IPS-11a (cell line): ENCODE measurements around the gene PIMREG.
A peak's percentile ranks its signal among the peaks of the same experiment; 100 is the strongest.

Source experiments
- H3K4me3 ChIP-seq: one replicate; pipeline ENCODE4 v1.5.1; 2013; ENCODE audit warnings: low read depth, low read length, control low read depth

Gene PIMREG

DNA sequence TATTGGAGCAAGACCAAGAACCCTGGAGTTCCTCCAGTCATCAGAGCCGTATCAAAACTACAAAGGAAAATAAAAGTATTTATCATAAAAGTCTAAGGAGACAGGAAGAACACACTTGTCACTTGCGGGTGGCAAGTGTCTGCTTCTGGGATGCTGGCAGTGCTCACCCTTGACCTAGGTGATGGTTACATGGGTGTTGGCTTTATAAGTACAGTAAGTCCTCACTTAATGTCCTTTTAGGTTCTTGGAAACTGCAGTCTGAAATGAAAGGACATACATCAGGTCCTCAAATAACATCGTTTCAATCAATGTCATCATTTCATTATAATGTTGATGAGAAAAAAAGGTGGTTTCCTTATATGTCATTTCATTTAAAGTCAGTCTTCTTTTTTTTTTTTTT is 6.3 kb upstream of the PIMREG start:
- H3K4me3 ChIP-seq: no peak overlapping the region

DNA sequence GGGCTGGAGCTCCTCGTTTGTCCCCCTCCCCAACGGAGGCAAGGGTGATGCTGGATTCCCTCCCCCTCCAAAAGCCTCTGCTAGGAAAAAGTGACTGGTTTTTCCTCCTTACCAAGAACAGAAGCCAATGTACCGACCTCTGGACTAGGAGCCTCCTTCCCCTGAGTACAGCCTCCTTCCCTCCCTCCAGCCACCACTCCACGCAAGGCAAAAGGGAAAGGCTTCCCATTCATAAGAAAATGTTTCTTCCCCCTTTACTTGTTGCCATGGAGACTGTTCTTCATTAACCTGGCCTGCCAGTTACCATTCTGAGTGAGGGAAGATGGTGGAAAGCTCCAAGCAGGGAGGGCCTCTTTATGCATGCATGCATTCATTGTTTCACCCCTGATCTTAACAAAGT is 4.3 kb upstream of the PIMREG start:
- no peak overlapping the region for H3K4me3 ChIP-seq

DNA sequence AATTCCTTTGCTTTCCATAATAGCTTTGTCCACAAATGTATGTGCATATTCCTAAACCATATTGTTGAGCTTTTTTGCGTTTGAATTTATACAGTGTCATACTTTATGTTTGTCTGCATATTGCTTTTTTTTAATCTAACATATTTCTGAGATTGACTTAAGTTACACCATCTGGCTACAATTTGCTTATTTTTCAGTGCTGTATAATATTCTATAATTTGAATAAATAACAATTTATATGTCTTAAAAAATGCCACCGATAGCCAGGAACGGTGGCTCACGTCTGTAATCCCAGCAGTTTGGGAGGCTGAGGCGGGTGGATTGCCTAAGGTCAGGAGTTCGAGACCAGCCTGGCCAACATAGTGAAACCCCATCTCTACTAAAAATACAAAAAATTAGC is 1.5 kb upstream of the PIMREG start:
- H3K4me3 ChIP-seq: no peak overlapping the region

DNA sequence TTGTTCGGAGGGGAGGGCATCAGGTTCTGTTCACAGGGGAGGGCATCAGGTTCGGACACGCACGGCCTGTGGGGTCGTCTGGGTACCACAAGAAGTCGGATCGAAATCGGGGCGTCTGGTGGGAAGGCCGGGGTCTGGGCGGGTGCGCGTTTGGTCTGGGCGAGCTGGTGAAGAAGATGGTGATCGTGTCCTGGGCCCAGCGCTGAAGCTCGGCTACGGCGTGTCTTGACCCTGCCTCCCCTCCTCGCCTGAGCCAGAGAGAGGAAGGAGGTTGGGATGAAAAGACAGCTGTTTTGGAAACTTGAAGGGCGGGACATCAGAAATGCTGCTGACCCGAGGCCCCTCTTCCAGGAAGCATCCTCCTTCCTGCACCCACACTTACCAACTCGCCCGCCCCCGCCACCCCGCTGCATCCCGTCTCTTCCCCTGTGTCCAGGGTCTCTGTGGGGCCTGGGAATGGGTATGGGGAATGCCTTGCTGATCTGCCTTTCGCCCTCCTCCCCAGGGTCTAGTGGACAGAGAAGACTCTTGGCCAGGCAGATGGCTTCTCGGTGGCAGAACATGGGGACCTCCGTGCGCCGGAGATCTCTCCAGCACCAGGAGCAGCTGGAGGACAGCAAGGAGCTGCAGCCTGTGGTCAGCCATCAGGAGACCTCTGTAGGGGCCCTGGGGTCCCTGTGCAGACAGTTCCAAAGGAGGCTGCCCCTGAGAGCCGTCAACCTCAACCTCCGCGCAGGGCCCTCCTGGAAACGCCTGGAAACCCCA is 498 bp downstream of the PIMREG start:
- peak overlapping the region; percentile 83 for H3K4me3 ChIP-seq

DNA sequence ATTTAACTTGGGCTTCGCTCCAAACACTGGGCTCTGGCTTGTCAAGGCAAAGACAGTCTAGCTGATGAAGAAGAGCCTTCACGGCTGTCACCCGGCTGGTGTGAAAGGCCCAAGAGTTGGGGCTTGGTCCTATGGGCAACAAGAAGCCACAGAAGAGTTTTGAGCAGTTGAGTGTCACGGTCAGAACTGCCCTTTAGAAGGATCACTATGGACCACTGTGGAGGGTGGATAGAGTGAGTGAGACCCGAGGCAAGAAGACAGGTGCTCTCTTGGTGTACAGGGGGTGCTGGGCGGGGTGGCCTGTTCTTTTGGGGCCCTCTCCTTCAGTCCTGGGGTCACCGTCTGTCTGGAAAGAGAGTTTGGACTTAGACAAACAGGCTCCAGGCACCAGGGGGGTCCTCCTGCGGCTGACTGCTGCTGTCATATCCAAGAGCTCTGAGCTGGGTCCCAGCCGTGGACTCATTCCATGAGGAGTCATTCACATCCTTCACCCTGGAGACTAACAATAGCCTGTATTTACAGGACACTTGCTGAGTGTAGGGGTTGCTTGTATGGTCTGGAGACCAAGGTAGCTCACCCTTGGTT is 2.4 kb downstream of the PIMREG start:
- no peak overlapping the region for H3K4me3 ChIP-seq

DNA sequence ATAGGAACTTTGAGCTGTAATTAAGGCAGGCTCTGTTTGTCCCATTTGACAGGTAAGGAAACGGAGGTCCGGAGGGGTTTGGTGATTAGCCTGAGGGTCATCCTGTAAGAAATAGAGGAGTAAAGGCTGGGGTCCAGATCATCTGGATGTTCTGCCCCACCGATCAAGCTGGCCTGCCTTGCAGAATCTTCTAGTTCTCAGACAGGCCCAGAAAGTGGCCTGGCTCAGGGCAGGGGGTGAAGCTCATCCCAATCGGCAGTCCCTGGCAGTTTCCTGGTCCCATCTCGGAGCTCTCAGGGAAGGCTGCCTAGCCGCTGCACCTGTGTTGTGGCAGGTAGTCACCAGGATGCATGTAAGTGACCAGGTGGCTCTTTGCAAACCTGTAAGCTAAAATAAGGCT is 4.2 kb downstream of the PIMREG start:
- no peak overlapping the region for H3K4me3 ChIP-seq

DNA sequence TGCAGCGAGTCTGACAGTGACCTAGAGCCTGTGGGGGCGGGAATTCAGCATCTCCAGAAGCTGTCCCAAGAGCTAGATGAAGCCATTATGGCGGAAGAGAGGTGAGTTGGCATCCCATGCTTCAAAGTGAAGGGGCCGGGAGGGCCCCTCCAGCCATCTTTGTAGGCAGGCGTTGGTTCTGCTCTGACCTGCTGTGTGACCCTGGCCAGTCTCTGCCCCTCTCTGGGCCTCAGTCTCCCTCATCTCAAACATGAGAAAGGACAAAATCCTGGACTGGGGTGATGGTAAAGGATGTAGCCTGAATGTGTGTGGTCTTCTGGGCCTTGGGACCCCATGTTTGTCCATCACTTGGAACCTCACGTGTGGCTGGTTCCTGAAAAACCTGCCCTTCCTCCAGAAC is 5.1 kb downstream of the PIMREG start:
- no peak overlapping the region for H3K4me3 ChIP-seq

DNA sequence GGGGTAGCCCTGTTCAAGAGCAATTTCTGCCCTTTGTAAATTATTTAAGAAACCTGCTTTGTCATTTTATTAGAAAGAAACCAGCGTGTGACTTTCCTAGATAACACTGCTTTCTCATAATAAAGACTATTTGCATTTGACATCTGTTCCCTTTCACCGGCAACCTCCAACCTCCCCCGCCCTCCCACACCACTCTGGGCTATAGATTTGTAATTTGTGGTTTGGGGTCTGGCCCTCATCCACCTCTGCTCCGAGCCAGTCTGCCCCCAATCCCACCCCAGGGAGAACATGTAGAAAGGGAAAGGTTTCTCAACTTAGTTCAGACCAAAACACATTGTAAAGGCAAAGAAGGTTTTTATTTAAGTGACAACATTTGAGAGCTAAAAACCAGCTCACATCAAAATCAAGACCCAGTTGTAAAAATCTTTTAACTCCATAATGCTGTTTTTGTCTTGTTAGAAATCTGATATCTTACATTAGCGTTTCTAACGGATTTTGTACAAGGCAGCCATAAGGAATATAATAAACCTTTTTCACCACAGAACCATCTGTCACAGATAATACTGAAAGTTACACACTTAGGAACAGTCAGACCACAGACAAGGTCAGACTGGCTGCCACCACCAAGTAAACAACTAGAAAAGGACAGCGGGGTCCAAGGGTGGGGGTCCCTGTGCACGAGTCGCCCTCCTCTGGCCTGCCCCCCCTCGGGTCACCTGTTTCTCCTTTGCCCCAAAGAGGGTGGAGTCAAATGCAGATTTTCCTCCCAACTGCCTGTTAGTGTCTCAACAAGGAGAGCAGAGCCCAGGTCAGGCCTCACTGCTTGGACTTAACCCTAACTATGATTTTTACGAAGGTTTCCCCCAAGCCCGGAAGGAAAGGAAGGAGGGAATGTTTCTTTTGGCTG is 6.9 kb downstream of the PIMREG start:
- no peak overlapping the region for H3K4me3 ChIP-seq

DNA sequence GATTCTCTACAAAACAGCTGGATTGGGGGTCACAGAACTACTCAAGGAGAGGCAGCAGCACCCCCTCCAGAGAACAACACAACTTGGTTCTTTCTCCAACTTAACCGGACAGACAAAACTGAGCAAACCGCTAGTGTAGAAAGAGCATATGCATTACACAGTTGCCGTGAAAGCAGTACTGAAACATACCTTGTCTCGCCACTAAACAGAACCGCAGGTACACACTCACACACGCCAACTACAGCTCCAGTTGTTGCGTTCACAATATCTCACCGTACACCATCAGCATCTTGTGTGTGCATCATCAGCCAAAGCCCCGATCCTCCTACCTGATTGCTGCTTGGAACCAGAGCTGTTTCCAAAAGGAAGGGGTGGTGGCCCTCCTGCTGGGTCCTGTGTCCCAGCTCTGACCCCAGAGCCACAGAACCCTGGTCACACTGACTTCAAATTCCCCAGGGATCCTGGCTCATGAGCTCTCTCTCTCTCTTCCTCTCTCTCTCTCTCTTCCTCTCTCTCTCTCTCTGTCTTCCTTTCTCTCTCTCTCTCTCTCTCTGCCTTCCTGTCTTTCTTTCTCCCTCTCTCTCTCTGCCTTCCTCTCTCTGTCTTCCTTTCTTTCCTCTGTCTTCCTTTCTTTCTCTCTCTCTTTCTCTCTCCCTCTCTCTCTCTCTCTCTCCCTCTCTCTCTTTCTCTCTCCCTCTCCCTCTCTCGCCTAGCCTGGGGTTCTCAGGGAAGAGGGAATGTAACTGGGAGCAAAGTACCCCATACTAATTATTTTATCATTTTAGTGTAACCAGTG is 8.4 kb downstream of the PIMREG start:
- no peak overlapping the region for H3K4me3 ChIP-seq

DNA sequence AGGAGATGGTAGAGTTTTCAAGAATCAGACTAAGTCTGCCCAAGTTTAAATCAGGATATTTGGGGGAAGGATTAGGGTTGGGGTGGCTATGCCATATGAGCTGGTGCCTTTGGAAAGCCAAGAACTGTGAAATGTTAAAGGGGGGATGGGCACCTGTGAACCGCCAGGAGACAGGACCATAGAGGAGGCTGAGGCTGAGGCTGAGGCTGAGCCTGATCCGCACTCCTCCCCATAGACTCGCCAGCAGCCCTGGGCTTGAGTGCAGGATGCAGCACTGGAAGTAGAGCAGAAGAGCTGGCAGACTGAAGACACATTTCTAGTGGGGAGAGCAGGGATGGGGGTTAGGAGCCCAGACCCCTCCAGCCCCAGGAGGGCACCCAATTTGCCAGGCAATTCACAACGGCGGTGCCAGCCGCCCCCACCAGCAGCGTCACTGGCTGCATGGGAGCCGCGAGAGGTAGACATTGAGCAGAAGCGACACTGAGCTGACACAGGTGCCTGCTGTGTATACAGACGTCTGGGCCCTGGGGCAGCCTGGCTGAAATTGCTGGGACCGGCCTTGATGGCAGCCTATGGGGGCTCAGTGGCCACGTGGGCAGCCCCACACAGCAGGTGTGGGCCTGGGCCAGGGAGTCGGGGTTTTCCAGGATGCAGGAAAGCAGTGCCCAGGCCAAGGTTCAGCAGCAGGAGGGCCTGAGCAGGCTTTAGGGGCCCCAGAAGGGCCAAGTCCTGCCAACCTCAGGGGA is 9.2 kb downstream of the PIMREG start:
- H3K4me3 ChIP-seq: no peak overlapping the region

DNA sequence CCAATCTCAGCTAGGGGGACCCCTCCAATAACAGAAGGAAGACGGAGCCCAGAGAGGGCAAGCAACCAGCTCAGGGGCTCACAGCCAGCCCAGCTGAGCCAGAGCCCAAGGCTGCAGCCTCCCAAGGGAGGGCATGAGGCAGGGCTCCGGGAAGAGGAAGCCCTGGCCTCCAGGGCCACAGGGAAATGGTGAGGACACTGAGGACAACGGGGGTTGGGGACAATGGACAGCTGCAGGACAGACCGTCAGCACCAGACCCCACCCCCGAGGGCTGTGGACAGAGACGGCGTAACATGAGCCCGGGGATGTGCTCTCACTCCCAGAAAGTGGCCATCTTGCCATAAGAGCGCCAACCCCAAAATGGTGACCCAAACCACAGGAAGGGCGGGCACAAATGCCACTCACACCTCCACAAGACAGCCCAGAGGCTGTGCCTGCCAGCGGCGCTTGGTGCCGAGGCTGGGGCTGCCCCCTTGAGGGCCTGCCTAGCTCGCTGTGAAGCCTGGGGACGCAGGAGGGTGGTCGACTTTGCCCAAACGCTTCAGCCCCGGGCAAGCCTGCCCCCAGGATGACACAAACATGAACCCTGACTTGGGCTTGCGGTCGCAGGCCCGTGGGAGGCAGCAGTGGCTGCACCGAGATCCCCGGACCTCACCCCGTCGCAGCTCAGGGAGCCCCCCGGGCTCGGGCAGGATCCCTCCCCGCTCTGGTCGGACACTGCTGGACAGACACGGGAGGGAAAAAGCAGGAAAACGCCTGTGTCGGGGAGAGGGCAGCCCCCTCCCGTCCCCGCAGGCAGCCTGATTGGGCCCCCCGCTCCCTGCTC is 10.5 kb downstream of the PIMREG start:
- H3K4me3 ChIP-seq: peak overlapping the region; percentile 28

DNA sequence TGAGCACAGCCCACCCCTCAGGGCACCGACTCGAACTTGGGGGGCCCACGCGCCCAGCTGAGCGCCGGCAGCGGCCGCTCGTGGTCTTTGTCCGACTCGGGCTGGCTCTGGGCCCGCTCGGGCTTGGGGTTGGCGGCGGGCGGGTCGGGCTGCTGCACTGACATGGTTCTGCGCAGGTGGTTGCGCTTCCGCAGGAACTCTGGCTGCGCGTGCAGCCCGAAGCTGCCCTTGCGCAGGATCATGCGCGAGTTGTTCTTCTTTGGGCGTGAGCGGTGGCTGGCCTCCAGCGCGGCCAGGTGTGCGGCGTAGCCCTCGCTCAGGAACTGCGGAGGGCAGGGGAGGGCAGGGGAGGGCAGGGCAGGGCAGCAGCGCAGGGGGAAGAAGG is 11.1 kb downstream of the PIMREG start:
- peak overlapping the region; percentile 28 for H3K4me3 ChIP-seq

DNA sequence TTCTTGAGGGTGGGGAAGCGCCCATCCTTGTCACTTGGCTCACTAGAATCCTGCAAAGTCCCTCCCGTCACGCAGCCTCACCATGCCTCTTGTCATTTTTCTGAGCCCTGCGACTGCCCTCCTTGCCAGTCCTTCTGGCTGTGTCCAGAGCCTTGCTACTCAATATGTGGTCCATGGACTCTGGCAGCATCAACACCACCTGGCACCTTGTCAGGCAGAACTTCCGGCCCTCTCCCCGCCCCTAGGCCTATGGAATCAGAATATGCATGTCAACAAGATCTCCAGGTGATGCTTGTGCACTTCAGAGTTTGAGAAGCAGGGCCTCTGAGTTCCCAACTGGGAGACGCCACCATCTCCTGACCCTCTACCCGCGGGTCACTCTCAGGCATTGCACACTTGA is 12.1 kb downstream of the PIMREG start:
- no peak overlapping the region for H3K4me3 ChIP-seq

DNA sequence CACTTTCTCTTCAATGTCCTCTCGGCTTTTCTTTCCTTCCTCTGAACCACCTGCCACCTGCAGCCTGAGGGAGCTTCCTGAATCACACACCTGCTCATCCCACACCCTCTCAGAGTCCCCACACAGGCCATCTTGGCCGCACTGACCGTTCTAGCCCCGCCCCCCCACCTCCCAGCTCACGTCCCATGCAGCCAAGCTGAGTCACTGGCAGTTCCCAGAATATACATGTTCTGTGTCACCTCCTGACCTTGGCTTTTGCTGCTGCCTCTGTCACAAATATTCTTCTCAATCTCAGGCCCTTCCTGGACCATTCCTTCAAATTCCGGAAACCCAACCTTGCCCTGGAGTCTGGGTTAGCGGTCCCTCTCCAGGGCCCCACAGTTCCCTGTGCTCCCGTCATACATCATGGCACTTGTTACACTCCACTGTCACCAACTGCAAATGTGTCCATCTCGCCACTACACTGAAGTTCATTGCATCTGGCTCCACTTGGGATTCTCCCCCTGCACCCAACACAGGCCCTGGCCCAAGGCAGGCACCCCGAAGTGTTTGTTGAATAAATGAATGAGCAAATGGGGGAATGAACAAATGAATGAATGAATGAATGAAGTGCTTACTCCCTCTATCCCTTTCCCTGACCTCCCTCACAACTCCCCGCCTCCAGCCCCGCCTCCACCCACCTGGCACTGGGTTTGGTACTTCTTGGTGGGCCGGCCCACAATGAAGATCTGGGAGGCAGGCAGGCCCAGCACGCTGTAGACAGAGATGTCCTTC is 12.8 kb downstream of the PIMREG start:
- H3K4me3 ChIP-seq: no peak overlapping the region

DNA sequence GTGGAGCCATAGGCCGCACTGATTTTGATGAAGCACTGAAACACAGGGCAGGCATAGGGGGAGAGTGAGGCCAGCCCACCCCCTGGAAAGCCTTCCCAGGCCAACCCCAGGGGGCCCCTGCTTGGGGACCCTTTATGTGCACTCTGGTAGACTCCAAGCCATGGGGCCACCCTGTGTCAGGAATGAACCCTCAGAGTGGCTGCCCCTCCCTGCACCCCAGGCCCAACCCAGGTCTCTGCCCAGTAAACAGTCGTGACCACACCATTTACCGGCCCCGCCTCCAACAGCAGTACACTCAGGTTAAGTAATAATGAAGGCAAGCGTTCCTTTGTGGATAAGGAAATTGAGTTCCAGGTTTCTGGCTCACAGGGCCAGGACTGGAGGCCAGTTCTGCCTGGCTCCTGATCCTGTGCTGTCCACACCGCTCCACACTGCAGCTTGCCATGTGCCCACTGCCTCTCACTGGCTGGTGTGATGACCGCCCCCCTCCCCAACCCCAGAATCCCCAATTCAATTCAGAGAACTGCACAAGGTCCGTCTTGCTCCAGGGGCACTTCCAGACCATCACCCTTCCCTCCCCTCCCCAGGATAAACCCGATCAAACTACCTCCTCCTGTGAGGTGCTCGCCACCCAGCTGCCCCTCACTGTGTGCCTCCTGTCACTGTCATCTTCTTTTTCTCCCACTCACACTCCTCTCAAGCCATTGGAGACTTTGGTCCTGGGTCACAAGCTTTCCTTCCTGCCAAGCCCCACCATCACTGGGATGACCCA is 13.6 kb downstream of the PIMREG start:
- H3K4me3 ChIP-seq: no peak overlapping the region

DNA sequence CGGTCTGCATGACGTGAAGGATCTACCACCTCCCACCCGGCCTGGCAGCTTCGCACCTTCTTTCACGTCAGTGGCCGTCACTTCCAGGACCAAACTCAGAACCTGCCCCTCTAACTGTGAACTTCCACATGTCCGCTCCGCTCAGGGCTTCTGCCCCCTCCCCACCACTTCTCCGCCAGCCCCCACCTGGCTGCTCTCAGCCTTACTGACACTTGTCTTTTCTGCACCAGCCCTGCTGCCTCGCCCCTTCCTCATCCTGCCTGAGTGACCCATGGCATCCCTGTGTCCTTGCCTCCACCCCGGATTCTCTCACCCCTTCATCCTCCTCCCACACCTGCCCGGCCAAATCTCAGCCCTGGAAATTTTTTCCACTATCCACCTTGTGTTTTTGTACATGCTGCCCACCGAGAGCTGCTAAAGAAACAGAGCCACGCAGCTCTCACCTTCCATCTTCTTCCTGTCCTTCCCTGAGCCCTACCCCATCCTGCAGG is 14.2 kb downstream of the PIMREG start:
- H3K4me3 ChIP-seq: no peak overlapping the region

DNA sequence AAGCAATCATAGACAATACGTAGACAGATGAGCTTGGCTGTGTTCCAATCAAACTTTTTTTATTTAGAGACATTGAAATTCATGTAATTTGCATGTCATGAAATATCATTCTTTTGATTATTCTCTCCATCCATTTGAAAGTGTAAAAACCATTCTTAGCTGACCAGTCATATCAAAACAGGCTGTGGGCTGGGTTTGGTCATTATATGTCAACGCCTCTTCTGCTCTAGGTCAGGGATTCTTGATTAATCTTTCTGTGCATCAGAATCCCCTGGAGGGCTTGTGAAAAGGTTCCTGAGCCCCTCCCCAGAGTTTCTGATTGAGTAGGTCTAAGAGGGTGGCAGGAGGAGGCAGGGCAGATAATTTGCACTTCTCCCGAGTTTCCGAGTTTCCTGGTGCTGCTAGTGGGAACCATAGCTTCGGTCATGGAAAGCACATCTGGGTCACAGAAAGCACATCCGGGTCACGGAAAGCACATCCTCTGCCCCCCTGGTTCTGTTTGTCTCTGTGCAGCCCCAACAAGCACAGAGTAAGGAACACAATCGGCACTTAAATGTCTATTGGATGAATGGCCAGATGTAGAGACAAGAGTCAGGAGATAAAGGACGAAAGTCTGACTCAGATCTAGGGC is 16.4 kb downstream of the PIMREG start:
- no peak overlapping the region for H3K4me3 ChIP-seq
